PFSK-1 (cell line): Measurements from ENCODE around the gene LAGE3.

Experiments used
- FOXP2 ChIP-seq: optimal IDR thresholded peaks from 2 replicates; pipeline ENCODE3; 2011; ENCODE audit warnings: borderline replicate concordance, control low read depth, inconsistent platforms; ENCODE audit not compliant: insufficient read depth; ENCODE audit errors: extremely low read length, extremely low read depth
- POLR2AphosphoS5 ChIP-seq: IDR thresholded peaks from 2 replicates; pipeline ENCODE4 v1.6.1; 2012; ENCODE audit warnings: low read depth, mild to moderate bottlenecking, control low read depth, low read length, moderate library complexity
- SIN3A ChIP-seq: IDR thresholded peaks from 2 replicates; pipeline ENCODE4 v1.6.1; 2012; ENCODE audit warnings: mild to moderate bottlenecking, low read length, moderate library complexity, borderline replicate concordance; ENCODE audit not compliant: insufficient read depth
- TAF1 ChIP-seq: IDR thresholded peaks from 2 replicates; pipeline ENCODE4 v1.6.1; 2012; ENCODE audit warnings: low read length, control low read depth, borderline replicate concordance; ENCODE audit not compliant: insufficient read depth
- TF ChIP-seq, protein P1 (sequence below), 2 experiments: IDR thresholded peaks; 2 replicates each; pipeline versions ENCODE4 v1.6.1 to v1.8.0; 2011 to 2012; ENCODE audit warnings: low read depth in 2 of 2, low read length in 2 of 2, control low read depth in 1 of 2, inconsistent platforms in 1 of 2, mild to moderate bottlenecking in 1 of 2, moderate library complexity in 1 of 2; ENCODE audit not compliant: insufficient read depth in 1 of 2

The LAGE3 gene

GRCh38 chrX:154513716-154514115 lies 34.6 kb upstream of the LAGE3 start:
- TF ChIP-seq, protein P1, sequence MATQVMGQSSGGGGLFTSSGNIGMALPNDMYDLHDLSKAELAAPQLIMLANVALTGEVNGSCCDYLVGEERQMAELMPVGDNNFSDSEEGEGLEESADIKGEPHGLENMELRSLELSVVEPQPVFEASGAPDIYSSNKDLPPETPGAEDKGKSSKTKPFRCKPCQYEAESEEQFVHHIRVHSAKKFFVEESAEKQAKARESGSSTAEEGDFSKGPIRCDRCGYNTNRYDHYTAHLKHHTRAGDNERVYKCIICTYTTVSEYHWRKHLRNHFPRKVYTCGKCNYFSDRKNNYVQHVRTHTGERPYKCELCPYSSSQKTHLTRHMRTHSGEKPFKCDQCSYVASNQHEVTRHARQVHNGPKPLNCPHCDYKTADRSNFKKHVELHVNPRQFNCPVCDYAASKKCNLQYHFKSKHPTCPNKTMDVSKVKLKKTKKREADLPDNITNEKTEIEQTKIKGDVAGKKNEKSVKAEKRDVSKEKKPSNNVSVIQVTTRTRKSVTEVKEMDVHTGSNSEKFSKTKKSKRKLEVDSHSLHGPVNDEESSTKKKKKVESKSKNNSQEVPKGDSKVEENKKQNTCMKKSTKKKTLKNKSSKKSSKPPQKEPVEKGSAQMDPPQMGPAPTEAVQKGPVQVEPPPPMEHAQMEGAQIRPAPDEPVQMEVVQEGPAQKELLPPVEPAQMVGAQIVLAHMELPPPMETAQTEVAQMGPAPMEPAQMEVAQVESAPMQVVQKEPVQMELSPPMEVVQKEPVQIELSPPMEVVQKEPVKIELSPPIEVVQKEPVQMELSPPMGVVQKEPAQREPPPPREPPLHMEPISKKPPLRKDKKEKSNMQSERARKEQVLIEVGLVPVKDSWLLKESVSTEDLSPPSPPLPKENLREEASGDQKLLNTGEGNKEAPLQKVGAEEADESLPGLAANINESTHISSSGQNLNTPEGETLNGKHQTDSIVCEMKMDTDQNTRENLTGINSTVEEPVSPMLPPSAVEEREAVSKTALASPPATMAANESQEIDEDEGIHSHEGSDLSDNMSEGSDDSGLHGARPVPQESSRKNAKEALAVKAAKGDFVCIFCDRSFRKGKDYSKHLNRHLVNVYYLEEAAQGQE (IDR thresholded peaks at IDR 0.05; ENCODE audit: insufficient read depth in 1 of 2, low read depth in 2 of 2, low read length in 2 of 2), result no peak
- TF ChIP-seq SIN3A (no peak), TAF1 (no peak), FOXP2 (no peak), POLR2AphosphoS5 (no peak)

DNA sequence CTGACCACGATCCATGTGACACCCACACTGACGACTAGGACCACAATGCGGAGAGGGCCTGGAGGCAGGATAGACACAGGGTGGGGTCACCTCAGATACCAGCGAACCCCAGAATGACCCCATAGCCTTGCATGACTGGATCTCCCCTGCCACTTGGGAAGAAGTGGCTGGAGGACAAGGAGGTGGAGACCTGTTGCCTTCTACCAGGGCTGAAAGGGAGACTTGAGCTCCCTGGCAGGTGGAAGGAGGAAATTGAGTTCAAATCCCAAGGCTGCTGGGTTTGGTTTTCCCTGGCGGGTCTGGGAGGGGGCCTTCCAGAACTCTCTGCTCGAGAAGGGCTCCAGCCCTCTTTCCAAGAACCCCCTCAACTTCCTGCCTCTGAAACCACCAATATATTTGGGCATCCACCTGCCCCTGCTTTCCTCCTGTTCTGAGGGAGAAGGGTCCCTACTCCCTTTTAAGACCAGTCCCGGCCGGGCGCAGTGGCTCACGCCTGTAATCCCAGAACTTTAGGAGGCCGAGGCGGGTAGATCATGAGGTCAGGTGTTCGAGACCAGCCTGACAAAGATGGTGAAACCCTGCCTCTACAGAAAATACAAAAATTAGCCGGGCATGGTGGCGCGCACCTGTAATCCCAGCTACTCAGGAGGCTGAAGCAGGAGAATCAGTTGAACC lies 33.9 kb upstream of the LAGE3 start:
- TF ChIP-seq, protein P1 (IDR thresholded peaks at IDR 0.05; ENCODE audit: insufficient read depth in 1 of 2, low read depth in 2 of 2, low read length in 2 of 2), result no peak
- TF ChIP-seq FOXP2 (no peak), POLR2AphosphoS5 (no peak), TAF1 (no peak), SIN3A (no peak)

GRCh38 chrX:154511761-154512160 lies 32.7 kb upstream of the LAGE3 start:
- TF ChIP-seq, protein P1 (IDR thresholded peaks at IDR 0.05; ENCODE audit: insufficient read depth in 1 of 2, low read depth in 2 of 2, low read length in 2 of 2), result no peak
- TF ChIP-seq FOXP2, result no peak
- no peak for TF ChIP-seq SIN3A
- TF ChIP-seq POLR2AphosphoS5, result no peak

GRCh38 chrX:154509455-154509854 lies 30.4 kb upstream of the LAGE3 start:
- TF ChIP-seq, protein P1 (IDR thresholded peaks at IDR 0.05; ENCODE audit: insufficient read depth in 1 of 2, low read depth in 2 of 2, low read length in 2 of 2), result no peak
- TF ChIP-seq TAF1 (no peak), SIN3A (no peak), FOXP2 (no peak), POLR2AphosphoS5 (no peak)
